OCI-LY1 (cell line): ENCODE measurements around the gene B3GNT8.

Source experiments
- H2AFZ ChIP-seq: fragments of 200-600 bp; sonication (generic), shearing (Covaris generic); 2 replicates; pipeline ENCODE4 v1.6.0; 2014; ENCODE audit warnings: antibody characterized with exemption, mild to moderate bottlenecking, low read length
- H3F3A ChIP-seq: fragments of 200-600 bp; sonication (generic), shearing (Covaris generic); 2 replicates; pipeline ENCODE4 v1.6.0; 2014; ENCODE audit warnings: mild to moderate bottlenecking, antibody characterized with exemption, low read length, moderate library complexity; ENCODE audit not compliant: insufficient read depth
- H3K27ac ChIP-seq: fragments of 200-600 bp; sonication (generic); 2 replicates; pipeline ENCODE4 v1.5.1; 2014; ENCODE audit warnings: low read length, mixed run types, mild to moderate bottlenecking, low read depth; ENCODE audit not compliant: poor library complexity, severe bottlenecking
- H3K27me3 ChIP-seq: fragments of 200-600 bp; sonication (generic); 2 replicates; pipeline ENCODE4 v1.6.0; 2014; ENCODE audit warnings: antibody characterized with exemption, mild to moderate bottlenecking, low read length, moderate library complexity; ENCODE audit not compliant: insufficient read depth
- H3K36me3 ChIP-seq: fragments of 200-600 bp; sonication (generic); 2 replicates; pipeline ENCODE4 v1.6.1; 2014; ENCODE audit warnings: mild to moderate bottlenecking, antibody characterized with exemption, low read length, moderate library complexity, mixed read lengths; ENCODE audit not compliant: insufficient read depth
- H3K4me1 ChIP-seq: fragments of 200-600 bp; sonication (generic); 2 replicates; pipeline ENCODE4 v1.5.1; 2014; ENCODE audit warnings: mild to moderate bottlenecking, low read length, moderate library complexity; ENCODE audit not compliant: insufficient read depth, severe bottlenecking
- H3K4me2 ChIP-seq: fragments of 200-600 bp; sonication (generic), shearing (Covaris generic); 2 replicates; pipeline ENCODE4 v1.6.1; 2014; ENCODE audit warnings: low read length
- H3K4me3 ChIP-seq: fragments of 200-600 bp; sonication (generic); 2 replicates; pipeline ENCODE4 v1.5.1; 2014; ENCODE audit warnings: low read length, low read depth, mild to moderate bottlenecking, mixed read lengths; ENCODE audit not compliant: poor library complexity, severe bottlenecking
- H3K79me2 ChIP-seq: fragments of 200-600 bp; shearing (Covaris generic); 2 replicates; pipeline ENCODE4 v1.6.1; 2016; ENCODE audit warnings: mixed run types, low read length, mixed read lengths; ENCODE audit not compliant: insufficient read depth
- H3K9ac ChIP-seq: fragments of 200-600 bp; sonication (generic), shearing (Covaris generic); 2 replicates; pipeline ENCODE4 v1.6.1; 2014; ENCODE audit warnings: mild to moderate bottlenecking, low read length, mixed read lengths
- H3K9me2 ChIP-seq: fragments of 200-600 bp; sonication (generic), shearing (Covaris generic); 2 replicates; pipeline ENCODE4 v1.6.1; 2014; ENCODE audit warnings: low read depth, mild to moderate bottlenecking, low read length, mixed read lengths
- H3K9me3 ChIP-seq: fragments of 200-600 bp; shearing (Covaris generic); 2 replicates; pipeline ENCODE4 v1.6.1; 2014; ENCODE audit warnings: low read length, mixed read lengths
- H4K20me1 ChIP-seq: fragments of 200-600 bp; sonication (generic), shearing (Covaris generic); 2 replicates; pipeline ENCODE4 v1.6.0; 2016; ENCODE audit warnings: mild to moderate bottlenecking, low read length; ENCODE audit not compliant: insufficient read depth
- EZH2 ChIP-seq: fragments of 200-600 bp; sonication (generic), shearing (Covaris generic); IDR thresholded peaks from 2 replicates; pipeline ENCODE4 v1.8.0; 2017; ENCODE audit warnings: borderline replicate concordance, mixed run types, mild to moderate bottlenecking, antibody characterized with exemption, low read length, moderate library complexity, mixed read lengths
- TF ChIP-seq, protein P1 (sequence below): fragments of 200-600 bp; sonication (generic), shearing (Covaris generic); IDR thresholded peaks from 2 replicates; pipeline ENCODE4 v1.5.1; 2017; ENCODE audit warnings: mild to moderate bottlenecking, antibody characterized with exemption, low read length, moderate library complexity, mixed read lengths

Gene B3GNT8

DNA sequence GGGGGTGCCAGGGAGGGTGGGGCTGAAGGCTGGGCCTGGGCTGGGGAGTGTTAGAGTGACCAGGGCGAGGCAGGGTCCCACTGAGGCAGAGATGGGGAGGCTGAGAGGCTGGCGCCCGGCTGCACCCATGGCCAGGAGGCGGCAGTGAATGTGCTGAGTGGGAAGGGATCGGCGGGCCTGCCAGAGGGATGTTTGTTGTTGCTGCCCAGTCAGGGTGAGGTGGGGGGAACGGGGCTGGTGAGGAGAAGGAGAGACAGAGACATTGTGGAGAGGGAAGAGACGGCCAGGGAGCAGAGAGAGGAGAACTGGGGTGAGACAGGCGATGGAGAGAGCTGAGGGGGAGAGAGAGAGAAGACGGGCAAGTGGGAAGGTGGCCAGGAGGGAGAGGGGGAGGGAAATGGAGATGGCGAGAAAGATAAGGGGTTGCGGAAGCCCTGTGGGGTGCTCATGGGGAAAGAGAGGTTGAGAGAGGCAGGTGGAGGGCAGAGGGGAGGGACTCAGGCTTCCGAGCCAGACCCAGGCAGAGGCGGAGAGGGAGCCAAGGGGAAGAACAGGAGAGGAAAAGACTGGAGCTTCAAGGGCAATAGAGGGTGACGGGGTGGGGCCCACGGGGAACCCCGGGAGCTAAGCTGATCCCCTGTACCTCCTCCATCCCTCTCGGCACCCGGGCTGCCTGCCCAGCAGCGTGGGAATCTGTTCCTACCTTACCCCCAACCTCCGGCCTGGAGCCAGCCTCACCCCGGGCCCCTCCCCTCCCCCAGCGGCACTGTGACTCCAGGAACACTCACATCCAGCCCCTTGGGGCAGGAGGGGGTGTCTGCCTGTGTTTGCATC lies 690 bp upstream of the B3GNT8 start:
- Histone ChIP-seq H3K4me2 (no peak overlapping the region), H3K4me1 (no peaks in the 10 kb centered on the region), H3K27ac (no peak overlapping the region)

DNA sequence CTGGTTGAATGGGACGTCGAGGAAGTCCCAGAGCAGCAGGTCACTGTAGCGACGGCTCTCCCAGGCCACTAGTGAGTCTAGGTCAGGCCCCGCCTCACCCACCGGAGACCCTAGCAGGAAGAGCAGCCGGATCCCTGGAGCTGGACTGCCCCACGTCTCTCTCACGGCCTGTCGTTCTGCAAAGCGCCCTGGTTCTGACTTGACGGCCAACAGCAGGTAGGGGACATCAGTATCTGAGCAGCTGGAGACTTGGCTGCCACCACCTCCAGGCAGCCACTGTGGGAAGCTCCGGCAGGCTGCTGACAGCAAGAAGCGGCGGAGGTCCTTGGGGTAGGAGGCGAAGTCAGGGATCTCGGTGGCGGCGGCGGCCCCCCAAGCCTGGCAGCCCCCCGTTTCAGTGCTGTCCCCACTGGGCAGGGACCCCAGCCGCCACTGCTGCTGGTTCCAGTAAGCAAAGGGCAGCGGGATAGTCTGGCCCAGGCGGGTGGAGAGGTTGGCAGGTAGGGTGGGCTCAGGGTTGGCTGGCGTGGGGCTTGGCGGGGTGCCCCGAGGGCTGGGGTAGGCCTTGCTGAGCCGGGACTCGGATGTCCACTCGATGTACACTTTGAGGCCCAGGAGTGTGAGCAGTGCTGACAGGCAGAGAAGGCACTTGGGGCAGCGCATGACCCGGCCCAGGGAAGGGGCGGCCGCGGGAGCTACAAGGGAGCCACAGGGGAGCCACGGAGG lies 895 bp downstream of the B3GNT8 start:
- H3K36me3 ChIP-seq: peaks cover 50% of the 10 kb centered on the region
- no peak overlapping the region for H3K4me3 ChIP-seq
- H3F3A ChIP-seq: no peaks in the 10 kb centered on the region
- H3K4me2 ChIP-seq: no peak overlapping the region
- H3K9me3 ChIP-seq: no peaks in the 10 kb centered on the region
- TF ChIP-seq EZH2: no peak
- TF ChIP-seq, protein P1, sequence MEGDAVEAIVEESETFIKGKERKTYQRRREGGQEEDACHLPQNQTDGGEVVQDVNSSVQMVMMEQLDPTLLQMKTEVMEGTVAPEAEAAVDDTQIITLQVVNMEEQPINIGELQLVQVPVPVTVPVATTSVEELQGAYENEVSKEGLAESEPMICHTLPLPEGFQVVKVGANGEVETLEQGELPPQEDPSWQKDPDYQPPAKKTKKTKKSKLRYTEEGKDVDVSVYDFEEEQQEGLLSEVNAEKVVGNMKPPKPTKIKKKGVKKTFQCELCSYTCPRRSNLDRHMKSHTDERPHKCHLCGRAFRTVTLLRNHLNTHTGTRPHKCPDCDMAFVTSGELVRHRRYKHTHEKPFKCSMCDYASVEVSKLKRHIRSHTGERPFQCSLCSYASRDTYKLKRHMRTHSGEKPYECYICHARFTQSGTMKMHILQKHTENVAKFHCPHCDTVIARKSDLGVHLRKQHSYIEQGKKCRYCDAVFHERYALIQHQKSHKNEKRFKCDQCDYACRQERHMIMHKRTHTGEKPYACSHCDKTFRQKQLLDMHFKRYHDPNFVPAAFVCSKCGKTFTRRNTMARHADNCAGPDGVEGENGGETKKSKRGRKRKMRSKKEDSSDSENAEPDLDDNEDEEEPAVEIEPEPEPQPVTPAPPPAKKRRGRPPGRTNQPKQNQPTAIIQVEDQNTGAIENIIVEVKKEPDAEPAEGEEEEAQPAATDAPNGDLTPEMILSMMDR: no peak
- H3K27ac ChIP-seq: no peak overlapping the region
- no peak overlapping the region for H2AFZ ChIP-seq
- no peak overlapping the region for H3K9ac ChIP-seq
- no peaks in the 10 kb centered on the region for H3K4me1 ChIP-seq
- no peaks in the 10 kb centered on the region for H4K20me1 ChIP-seq
- H3K9me2 ChIP-seq: no peaks in the 10 kb centered on the region
- no peaks in the 10 kb centered on the region for H3K27me3 ChIP-seq
- H3K79me2 ChIP-seq: no peaks in the 10 kb centered on the region

More for the DNA sequence above, 690 bp upstream of the B3GNT8 start:
- peaks cover 56% of the 10 kb centered on the region for H3K36me3 ChIP-seq
- no peak overlapping the region for H3K4me3 ChIP-seq
- no peak for TF ChIP-seq EZH2
- TF ChIP-seq, protein P1: no peak
- H3F3A ChIP-seq: no peaks in the 10 kb centered on the region; the same call in 1 of the 2 replicates
- no peaks in the 10 kb centered on the region for H3K79me2 ChIP-seq
- no peak overlapping the region for H3K9ac ChIP-seq
- H3K9me3 ChIP-seq: no peaks in the 10 kb centered on the region
- H2AFZ ChIP-seq: no peak overlapping the region
- H3K9me2 ChIP-seq: no peaks in the 10 kb centered on the region
- no peaks in the 10 kb centered on the region for H3K27me3 ChIP-seq
- H4K20me1 ChIP-seq: no peaks in the 10 kb centered on the region

DNA sequence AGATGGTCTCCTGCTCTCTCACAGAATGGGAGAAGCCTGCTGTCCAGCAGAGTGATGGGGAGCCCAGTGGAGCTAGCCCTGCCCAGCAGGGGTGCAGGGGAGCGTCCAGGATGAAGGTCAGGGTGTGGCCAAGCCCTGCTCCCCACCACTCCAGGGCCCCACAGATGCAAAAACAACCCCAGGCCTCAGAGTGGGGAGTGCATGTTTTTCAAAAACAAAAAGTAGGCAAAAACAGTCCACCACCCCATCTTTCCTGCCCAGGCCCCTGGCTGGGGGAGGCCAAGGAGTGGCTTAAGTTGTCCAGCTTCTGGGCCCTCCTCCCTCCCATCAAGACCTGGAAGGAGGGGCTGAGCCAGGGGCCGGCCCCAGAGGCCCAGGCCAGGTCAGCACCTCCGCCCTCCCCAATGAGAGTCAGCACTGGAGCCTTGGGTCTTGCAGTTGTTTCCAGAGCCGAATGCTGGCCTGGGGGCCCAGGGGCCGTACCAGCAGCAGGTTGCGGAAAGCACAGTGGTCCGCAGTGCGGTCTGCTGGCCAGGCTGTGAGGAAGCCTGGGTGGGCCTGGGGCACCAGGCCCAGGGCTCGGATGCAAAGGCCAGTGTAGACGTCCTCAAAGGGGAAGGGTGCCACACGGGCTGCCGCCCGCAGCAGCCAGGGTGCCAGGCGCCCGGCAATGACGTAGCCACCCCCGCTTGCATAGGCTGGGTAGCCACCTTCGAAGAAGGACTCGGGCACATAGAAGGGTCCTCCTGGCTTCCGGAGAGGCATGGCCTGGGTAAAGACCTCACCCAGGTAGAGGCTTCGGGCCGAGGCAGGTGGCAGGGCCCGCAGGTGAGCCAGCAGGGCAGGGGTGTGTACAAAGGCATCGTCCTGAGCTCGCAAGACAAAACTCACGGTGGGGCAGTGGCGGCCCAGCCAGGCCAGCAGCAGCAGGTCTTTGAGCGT lies 1.7 kb downstream of the B3GNT8 start:
- no peak overlapping the region for H3K4me2 ChIP-seq
- H3K9me2 ChIP-seq: no peaks in the 10 kb centered on the region
- no peaks in the 10 kb centered on the region for H3K9me3 ChIP-seq
- no peaks in the 10 kb centered on the region for H3K4me1 ChIP-seq
- no peaks in the 10 kb centered on the region for H4K20me1 ChIP-seq
- H3F3A ChIP-seq: no peaks in the 10 kb centered on the region
- no peak for TF ChIP-seq EZH2
- TF ChIP-seq, protein P1: no peak
- H3K36me3 ChIP-seq: peaks cover 47% of the 10 kb centered on the region
- H3K9ac ChIP-seq: no peak overlapping the region
- no peak overlapping the region for H2AFZ ChIP-seq
- H3K27me3 ChIP-seq: no peaks in the 10 kb centered on the region
- no peaks in the 10 kb centered on the region for H3K79me2 ChIP-seq
- H3K27ac ChIP-seq: no peak overlapping the region
- H3K4me3 ChIP-seq: no peak overlapping the region
